GM19023 (cell line): ENCODE results near the gene TMEM39B.
"Not testable (repeated sequence)": the region's sequence is repeated elsewhere in the genome, so short reads cannot be mapped to it uniquely, and the experiment has no call there.

Experiments used
- ATAC-seq: cut with Tn5 transposase; IDR thresholded peaks from one replicate; pipeline ENCODE4 v1.9.1; 2021; ENCODE audit warnings: mild to moderate bottlenecking, moderate library complexity; ENCODE audit not compliant: unreplicated experiment

Gene TMEM39B

GRCh38 chr1:32111040-32111623 lies 38.4 kb downstream of the TMEM39B start:
- ATAC-seq = no peak

- ATAC-seq = no peak
Measured at GRCh38 chr1:32111789-32112188, 39.0 kb downstream of the TMEM39B start.

DNA sequence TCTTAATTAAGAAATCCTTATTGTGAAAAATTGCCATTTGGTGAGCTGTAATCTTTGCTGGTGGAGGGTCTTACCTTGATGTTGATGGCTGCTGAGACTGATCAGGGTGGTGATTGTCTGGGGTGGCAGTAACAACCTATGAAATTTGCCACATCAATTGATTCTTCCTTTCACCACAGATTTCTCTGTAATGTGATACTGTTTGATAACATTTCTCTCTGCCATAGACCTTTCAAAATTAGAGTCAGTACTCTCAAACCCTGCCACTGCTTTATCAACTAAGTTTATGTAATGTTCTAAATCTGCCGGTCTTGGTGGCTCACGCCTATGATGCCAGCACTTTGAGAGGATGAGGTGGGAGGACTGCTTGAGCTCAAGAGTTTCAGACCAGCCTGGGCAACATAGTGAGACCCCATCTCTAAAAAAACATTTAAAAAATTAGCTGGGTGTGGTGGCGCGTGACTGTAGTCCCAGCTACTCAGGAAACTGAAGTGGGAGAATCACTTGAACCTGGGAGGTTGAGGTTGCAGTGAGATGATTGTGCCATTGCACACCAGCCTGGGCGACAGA lies 40.2 kb downstream of the TMEM39B start:
- ATAC-seq = no peak

DNA sequence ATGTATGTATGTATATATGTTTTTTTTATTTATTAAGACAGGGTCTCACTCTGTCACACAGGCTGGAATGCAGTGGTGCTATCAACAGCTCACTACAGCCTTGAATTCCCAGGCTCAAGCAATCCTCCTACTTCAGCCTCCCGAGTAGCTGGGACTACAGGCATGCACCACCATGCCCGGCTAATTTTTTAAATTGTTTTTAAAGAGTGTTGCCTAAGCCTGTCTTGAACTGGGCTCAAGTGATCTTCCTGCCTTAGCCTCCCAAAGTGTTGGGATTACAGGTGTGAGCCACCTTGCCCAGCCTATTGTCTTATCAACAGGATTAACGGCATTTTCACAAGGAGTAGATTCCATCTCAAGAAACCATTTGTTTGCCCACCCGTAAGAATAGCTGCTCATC lies 40.7 kb downstream of the TMEM39B start:
- ATAC-seq = not testable (repeated sequence)

GRCh38 chr1:32114420-32114819 lies 41.7 kb downstream of the TMEM39B start:
- no peak for ATAC-seq

- no peak for ATAC-seq
Measured at GRCh38 chr1:32115496-32115895, 42.8 kb downstream of the TMEM39B start.

DNA sequence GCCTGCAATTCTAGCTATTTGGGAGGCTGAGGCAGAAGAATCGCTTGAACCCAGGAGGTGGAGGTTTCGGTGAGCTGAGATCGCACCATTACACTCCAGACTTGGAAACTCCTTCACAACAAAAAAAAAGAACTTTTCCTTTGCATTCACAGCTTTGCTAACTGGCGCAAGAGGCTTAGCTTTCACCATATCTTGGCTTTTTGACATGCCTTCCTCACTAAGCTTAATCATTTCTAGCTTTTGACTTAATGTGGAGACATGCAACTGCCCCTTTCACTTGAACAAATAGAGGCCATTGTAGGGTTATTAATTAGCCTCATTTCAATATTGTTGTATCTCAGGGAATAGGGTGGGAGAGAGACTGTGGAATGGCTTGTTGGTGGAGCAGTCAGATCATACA lies 43.8 kb downstream of the TMEM39B start:
- no peak for ATAC-seq

DNA sequence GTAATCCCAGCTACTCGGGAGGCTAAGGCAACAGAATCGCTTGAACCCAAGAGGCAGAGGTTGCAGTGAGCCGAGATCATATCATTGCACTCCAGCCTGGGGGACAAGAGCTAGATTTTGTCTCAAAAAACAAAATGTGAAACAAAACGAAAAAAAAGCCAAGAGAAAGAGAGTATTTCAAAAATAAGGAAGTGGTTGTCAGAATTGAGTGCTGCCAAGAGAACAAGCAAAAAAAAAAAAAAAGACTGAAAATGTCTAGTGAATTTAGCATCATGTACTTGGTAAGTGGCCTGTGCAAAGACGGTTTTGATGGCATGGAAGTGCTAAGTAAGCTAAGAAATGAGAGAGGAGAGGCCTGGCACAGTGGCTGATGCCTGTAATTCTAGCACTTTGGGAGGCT lies 49.4 kb downstream of the TMEM39B start:
- no peak for ATAC-seq

DNA sequence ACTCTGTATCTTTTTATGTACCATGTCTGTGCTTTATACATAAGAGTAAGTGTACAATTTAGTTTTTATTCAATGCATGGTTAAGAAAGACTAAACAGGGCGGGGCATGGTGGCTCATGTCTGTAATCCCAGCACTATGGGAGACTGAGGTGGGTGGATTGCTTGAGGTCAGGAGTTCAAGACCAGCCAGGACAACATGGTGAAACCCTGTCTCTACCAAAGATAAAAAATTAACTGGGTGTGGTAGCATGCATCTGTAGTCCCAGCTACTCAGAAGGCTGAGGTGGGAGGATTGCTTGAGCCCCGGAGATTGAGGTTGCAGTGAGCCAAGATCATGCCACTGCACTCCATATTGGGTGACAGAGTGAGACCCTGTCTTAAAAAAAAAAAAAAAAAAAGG lies 50.6 kb downstream of the TMEM39B start:
- ATAC-seq = not testable (repeated sequence)

- ATAC-seq = no peak
Measured at GRCh38 chr1:32125313-32125712, 52.6 kb downstream of the TMEM39B start.

GRCh38 chr1:32126770-32127169 lies 54.0 kb downstream of the TMEM39B start:
- no peak for ATAC-seq

- ATAC-seq = no peak
Measured at GRCh38 chr1:32127409-32128198, 54.9 kb downstream of the TMEM39B start.

DNA sequence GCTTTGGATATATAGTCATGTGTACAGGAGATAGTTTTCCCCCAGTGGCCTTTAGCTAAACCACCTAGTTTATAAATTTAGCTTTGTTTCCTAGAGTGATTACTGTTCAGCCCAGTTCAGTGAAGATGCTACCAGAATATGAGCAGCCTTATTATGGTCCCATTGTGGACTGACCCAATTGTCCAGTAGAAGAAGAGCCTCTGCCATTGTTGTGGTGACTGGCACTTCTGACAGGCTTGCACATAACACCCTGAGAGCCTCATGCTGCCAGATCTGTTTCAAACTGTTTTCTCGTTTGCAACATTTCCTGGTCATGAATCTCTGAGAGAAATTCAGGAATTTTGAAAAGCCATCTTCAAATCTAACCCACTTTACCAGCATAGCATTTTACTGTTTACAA lies 55.7 kb downstream of the TMEM39B start:
- ATAC-seq = no peak

GRCh38 chr1:32128964-32129363 lies 56.2 kb downstream of the TMEM39B start:
- ATAC-seq = no peak

GRCh38 chr1:32133950-32134280 lies 61.2 kb downstream of the TMEM39B start:
- not testable (repeated sequence) for ATAC-seq

- no peak for ATAC-seq
Measured at GRCh38 chr1:32137111-32137510, 64.4 kb downstream of the TMEM39B start.

DNA sequence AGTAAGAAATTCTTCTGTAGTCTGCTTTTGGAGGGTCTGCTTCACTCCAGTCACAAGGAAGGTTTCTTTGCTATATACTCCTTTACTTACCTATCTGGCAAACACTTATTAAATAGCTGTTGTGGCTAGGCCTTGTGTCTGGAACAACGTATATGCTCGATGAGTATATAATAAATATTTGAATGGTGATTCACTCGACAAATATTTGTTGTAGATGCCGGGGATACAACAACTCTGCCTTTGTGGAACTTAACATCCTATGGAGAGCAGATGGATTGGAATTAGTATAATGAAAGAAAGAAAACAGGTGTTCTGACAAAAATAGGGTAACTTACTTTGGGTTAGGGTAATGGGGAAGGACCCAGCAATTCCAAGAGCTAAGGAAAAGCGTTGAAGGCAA lies 66.2 kb downstream of the TMEM39B start:
- ATAC-seq = no peak

GRCh38 chr1:32142446-32143301 lies 69.9 kb downstream of the TMEM39B start:
- ATAC-seq = no peak

DNA sequence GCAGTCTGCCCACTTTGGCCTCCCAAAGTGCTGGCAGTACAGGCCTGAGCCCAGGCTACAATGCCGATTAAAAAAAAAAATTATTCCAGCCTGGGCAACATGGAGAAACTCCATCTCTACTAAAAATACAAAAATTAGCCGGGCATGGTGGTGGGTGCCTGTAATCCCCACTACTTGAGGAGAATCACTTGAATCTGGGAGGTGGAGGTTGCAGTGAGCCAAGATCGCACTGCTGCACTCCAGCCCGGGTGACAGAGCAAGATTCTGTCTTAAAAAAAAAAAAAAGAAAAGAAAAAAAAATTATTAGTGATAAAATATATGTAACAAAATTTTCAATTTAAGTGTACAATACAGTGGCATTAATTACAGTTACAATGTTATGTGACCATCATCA lies 70.6 kb downstream of the TMEM39B start:
- not testable (repeated sequence) for ATAC-seq

DNA sequence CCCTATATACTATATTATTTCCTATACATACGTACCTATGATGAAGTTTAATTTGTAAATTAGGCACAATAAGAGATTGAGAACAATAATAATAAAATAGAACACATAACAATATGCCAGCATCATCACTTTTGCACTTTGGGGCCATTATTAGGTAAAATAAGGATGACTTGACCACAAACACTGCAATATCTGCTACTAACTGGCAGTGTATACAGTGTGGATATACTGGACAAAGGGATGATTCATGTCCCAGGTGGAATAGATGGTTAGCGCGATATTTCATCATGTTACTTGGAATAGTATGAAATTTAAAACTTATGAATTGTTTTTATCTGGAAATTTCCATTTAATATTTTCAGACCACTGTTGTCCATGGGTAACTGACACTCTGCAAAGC lies 71.3 kb downstream of the TMEM39B start:
- no peak for ATAC-seq

- not testable (repeated sequence) for ATAC-seq
Measured at GRCh38 chr1:32147799-32148198, 75.1 kb downstream of the TMEM39B start.
